HG03103 (cell line): ENCODE data around the gene AMFR.

Source experiments
- ATAC-seq: cut with Tn5 transposase; IDR thresholded peaks from one replicate; pipeline ENCODE4 v1.9.1; 2021; ENCODE audit warnings: low read depth; ENCODE audit not compliant: unreplicated experiment

Gene AMFR

GRCh38 chr16:56364865-56365264 is 60.5 kb downstream of the AMFR start:
- no peak for ATAC-seq

GRCh38 chr16:56363781-56364565 is 61.4 kb downstream of the AMFR start:
- no peak for ATAC-seq

GRCh38 chr16:56363181-56363716 is 62.1 kb downstream of the AMFR start:
- no peak for ATAC-seq

DNA sequence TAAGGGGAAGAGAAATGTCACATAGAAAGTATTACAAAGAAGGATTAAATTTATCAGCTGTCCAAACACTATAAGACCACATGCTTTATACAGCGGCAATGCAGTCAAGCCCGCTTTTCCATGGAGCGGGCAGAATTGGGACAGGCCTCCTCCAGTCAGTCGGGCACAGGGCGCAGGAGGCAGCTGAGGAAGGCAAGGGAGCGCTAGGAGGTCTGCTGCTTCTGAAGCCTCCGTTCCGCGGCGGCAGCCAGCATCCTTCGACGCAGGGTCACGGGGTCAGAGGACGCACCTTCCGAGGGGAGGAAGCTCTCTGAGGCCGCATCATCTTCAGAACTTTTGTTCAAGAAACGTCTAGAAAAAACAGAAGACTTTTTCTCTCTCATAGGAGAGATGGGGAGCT is 62.6 kb downstream of the AMFR start:
- no peak for ATAC-seq

GRCh38 chr16:56362057-56362655 is 63.2 kb downstream of the AMFR start:
- no peak for ATAC-seq

- no peak for ATAC-seq
These were observed 65.0 kb downstream of the AMFR start for GRCh38 chr16:56360117-56361008.

DNA sequence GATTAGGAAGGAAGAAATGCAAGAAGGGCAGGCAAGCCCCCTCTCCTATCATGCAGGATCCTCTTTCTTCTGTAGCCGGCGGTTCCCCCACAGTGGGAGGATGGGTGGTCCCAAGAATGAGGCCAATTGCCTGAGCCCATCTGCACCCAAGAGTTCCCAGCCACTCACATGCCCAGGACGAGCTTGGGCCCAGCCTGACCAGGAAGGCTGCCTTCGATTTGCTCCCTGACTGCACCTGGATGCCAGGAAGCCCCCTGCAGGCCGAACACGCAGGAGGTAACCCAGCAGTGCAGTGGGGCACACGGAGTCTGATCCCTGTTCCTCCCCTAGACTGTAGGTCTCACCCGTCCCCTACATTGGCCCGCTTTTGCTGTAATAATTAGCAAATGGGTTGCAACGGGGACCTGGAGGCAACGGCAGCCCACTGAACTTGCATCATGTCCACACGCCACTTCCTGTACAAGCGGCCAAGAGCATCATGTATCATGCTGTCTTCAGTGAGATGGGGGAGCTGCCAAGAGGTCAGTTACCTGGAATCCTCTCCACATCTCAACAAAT is 67.5 kb downstream of the AMFR start:
- no peak for ATAC-seq

DNA sequence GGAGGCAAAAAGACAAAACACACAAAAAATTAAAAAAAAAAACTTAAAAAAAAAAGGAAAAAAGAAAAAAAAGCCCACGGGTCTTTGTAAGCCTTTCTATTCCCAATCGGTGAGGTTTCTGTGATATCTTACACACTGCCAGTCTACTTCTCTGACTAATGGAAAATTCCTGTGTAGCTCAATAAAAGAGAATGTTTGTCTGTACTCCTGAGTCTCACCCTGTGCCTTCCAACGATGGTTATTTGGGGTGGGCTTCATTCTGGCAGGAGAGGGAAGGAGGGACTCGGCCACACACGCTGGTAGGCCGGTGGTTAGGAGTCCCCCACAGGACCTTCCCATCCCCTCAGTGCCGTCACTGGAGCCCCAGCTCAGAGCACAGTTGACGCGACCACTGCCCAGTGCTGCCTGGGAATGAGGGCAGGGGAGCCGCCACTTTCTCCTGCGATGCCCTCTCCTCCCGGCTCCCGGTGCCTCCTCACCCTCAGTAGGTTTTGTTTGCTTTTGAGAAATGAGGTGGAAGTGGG is 68.0 kb downstream of the AMFR start:
- no peak for ATAC-seq

DNA sequence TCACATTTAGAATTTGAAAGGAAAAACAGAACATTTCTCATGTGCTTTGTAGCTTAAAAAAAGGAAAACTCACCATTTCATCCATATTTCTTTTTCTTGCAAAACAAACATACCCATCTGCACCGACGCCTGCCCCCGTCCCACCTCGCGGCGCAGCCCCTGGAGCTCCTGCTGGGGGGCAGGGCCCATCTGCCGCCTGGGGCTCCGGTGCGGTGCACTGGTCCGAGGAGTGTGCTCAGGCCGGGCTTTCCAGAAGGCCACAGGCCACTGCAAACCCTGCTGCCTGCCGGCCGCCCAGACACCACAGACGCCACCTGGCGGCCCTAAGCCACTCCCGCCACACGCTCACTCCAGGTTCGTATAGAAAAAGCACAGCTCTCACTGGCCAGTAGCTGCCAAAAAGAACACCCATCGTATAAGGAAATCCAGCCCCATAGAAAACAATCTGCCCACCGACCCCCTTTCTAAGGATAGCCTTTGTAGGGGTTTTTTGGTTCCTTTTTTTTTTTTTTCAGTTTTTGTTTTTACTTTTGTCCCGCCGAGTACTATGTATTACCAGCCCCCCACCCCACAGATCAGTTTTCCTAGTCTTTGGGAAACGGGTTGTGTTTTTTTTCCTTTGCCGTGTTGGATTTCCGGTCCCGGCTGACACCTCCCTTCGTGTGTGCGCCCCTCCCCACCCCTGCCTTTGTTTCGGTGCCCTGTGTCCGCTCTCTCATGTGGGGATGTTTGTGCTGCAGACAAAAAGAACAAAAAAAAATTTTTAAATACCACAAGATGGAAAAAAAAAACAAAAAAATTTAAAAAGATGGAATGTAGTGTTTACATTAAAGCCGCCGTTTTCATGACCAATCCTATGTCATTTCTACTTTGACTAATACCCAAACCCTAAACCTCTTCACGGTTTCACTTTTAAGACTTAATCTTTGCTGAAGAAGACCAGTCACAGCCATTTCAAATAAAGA is 68.8 kb downstream of the AMFR start:
- peak; percentile 87 for ATAC-seq

DNA sequence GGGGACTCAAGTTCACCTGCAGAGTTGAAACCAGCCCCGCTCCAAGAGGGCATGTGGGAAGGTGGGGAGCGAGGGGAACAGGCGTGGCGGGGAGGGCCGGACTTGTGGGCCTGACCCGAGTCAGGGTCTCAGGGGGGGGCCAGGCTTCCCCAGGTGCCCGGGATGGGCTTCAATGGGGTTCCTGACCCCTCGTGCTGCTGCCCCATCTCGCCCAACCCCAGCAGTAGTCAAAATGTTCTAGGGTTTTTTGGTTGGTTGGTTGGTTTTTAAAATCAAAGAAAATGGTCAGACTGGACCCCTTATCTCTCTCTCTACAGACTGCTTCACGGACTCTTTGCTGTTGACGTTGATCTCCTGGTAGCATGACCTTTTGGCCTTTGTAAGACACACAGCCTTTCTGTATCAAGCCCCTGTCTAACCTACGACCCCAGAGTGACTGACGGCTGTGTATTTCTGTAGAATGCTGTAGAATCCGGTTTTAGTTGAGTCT is 69.5 kb downstream of the AMFR start:
- no peak for ATAC-seq

- no peak for ATAC-seq
These were observed 70.1 kb downstream of the AMFR start for GRCh38 chr16:56355221-56355620.

- no peak for ATAC-seq
These were observed 70.6 kb downstream of the AMFR start for GRCh38 chr16:56354746-56355145.

DNA sequence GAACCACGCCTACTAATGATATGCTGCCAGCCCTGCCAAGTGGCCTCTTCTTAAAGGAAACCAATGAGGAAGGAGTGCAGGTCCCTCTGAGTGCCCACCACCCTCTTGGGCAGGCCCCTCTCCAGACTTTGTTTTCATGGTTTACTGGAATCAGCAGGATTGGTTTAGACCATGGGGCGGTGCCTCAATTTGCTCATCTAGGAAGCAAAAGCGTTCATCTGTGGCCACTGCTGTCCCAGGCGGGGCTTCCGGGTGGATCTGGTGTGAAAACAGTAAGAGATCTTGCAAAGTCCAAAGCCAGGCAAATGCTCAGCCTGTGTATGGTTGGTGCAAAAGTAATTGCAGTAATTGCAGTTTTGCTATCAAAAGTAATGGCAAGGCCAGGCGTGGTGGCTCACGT is 71.3 kb downstream of the AMFR start:
- ATAC-seq = no peak

DNA sequence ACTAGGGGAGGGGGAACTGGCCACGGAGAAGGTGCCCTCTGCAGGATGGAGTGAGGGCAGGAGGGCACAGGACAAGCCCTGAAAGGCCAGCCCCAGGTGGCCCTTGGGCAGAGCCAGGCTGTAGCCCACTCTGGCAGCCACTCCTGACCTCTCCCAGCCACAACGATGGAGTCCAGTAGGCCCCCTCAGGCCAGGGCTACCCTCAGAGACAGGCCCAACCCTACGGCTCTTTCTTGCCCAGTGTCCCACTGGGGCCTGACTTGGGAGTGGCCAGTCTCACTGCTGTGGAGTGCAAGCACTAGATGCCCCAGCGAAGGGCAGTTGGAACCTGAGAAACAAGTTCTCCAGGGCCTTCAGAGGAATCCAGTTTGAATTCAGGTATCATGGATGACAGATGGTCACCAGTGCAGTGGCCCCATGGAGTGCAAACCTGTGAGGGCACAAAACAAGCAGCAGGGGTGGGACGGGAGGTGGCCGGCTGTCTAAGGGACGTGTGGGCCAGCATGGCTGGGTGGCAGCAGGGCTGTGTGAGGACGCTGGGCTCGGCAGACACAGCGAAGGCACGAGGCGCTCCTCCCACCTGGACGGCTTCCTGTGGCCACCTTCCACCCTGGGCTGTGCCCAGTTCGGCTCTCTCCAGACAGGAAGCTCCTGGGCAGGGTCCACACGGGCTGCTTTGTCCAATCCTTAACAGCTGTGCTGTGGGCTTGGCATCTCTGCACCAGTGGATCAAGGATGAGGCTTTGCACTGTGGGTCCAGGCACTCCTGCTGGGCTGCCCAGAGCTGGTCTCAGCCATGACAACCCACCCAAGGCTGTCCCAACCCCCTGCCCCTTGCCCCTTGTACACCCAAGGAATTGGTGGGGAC is 72.1 kb downstream of the AMFR start:
- no peak for ATAC-seq

DNA sequence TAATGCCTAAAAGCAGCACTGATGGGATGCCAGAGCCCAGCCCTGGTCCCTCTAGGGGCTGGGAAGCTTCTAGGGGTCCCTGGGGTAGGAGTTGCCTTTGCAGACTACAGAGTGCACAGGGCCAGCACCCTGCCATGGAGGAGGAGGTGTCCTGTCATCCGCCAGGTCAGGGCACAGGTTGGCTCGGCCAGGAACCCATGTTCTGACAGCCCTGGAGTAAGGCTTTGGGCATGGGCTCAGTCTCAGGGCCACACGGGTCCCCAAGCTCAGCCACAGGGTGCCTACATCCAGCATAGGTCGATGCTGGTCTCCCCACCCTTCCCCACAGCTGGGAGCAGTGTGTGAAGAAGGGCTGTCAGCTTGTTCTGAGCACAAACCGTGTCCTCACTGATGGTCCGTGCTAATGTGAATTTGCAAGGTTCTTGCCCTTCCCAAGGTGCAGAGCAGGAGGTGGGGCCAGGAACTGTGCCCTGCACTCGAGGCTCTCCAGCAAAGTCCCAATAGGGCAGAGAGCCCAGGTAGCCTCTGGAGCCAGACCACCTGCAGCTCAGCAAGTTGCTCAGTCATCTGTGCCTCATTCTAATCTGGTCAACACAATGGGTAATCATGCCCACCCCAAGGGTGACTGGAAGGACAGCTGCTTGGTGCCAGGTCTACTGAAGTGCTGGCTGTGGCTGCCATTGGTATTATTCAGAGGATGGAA is 72.8 kb downstream of the AMFR start:
- no peak for ATAC-seq

- ATAC-seq = no peak
These were observed 73.9 kb downstream of the AMFR start for GRCh38 chr16:56351481-56351880.

- no peak for ATAC-seq
These were observed 74.6 kb downstream of the AMFR start for GRCh38 chr16:56350491-56351405.
